Renal pelvis (tissue), 12 donors: Measurements from ENCODE around the gene PTCRA. TPM values are rescaled to one million over a fixed set of nuclear protein-coding genes. Genes with fewer than 3 reads are reported as not detected.
"Not testable (repeated sequence)": the region's sequence is repeated elsewhere in the genome, so short reads cannot be mapped to it uniquely, and the experiment has no call there.

Source experiments
- DNase-seq: peaks from one replicate; pipeline ENCODE4 v3.0.0-alpha.2; 2013
- long read RNA-seq, 16 experiments: transcript quantifications; one replicate each; lab custom pipeline, GENCODE V29; 2026
- polyA plus RNA-seq, 3 donors: library from polyadenylated mRNA; unstranded; fragments of 120-200 nt; gene quantifications; one replicate each; pipeline ENCODE4 v1.2.1, GENCODE V29; 2013; ENCODE audit not compliant: insufficient read length in 3 of 3

The PTCRA gene
- under 1 TPM; 0.23 to 0.48 (median 0.41) TPM for polyA plus RNA-seq
- long read RNA-seq, donor 1 = 0 reads
- long read RNA-seq, donor 2 = 0 reads
- long read RNA-seq, donor 3 = 0 reads
- long read RNA-seq, donor 4 = 0 reads
- long read RNA-seq, donor 5 = 0 reads
- long read RNA-seq, donor 6 = 0 reads
- long read RNA-seq, donor 7 = 0 reads
- long read RNA-seq, donor 8 = 0 reads
- long read RNA-seq, donor 9 = 0 reads
- long read RNA-seq, donor 10 = 0 reads
- long read RNA-seq, donor 11 = 0 reads
- long read RNA-seq, donor 12 = 0 reads
- long read RNA-seq, donor 13 = 0 reads
- long read RNA-seq, donor 14 = 0 reads
- long read RNA-seq, donor 15 = 0 reads
- long read RNA-seq, donor 16 = 0 reads

DNA sequence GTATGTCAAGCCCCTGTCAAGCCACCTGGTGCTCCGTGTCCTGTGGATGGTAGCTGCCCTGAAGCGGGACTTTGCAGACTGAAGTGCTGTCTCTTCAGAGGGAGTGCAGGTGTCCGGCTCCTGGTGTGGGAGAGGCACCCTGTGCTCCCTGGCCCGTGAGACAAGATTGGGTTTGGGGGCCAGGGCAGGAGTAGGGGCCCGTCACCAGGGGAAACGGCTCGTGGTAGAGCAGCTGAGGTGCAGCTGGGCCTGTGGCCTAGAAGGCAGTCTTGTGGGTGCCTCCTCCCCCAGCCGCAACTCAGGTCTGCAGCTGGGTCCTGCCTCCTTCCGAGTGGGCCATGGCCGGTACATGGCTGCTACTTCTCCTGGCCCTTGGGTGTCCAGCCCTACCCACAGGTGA is at the start of gene PTCRA:
Gene PTCRA, plus strand, starts transcription at position 322 of the 400 bp plus-strand sequence. Its CDS starts 17 bp downstream, at position 339.
- no peak for DNase-seq

DNA sequence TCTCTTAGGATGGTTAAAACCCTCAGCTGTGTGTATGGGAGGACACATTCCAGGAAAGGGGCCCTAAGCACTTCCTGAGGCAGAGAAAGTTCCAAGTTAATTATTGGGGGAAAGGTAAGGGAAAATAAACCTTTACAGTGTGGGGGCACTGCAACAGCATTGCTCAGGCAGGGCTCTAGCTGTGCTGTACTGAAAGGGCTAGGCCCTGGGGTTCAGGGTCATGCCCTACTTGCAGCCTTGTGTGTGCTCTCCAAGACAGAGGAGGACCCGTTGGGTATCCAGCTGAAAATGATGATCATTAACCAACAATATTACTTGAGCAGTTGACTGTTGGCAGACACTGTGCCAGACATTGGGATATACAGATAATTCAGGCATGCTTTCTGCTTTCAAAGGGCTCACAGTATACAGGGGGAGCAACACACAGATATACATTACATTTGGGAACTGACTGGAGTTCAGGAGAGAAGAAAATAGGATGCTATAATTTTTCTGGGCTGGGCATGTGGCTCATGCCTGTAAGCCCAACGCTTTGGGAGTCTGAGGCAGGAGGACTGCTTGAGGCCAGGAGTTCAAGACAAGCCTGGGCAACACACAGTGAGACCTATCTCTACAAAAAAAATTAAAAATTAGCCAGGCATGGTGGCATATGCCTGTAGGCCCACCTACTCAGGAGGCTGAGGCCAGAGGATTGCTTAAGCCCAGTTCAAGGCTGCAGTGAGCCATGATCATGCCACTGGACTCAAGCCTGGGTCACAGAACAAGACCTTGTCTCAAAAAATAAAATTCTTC is 45.5 kb upstream of the PTCRA start:
- no peak for DNase-seq

DNA sequence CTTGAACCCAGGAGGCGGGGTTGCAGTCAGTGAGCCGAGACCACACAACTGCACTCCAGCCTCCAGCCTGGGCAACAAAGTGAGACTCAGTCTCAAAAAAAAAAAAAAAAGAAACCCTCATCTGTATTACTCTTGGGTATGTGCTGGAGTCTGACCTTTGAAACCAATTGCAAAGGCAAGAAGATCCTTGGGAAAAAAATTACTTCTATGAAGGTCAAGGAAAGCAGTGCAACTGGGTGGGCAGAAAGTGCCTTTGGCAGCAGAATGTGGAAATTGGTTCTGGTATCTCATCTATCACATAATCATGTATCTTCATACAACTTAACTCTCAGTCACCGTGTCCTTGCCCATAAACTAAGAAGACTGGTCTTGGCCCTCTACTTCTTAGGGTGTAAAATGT is 44.1 kb upstream of the PTCRA start:
- DNase-seq = no peak

- DNase-seq = no peak
Observed at GRCh38 chr6:42873313-42873712, 42.5 kb upstream of the PTCRA start.

DNA sequence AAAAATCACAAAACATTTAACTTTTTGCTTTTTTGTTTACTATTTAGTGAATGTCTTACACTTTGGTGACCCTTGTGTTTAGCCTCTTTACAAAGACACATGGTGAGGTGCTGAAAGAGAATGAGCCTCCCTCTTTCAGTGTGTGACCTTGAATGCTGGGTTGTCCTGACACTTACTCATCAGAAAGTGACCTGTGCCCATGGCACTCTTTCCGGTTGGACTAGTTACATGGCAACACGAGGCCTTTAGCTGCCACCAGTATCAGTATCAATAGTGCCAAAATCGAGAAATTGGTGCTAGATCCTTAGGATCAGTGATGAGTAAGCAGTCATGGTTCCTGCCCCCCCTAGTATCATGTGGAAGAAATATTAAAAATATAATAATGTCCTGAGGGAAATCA is 38.2 kb upstream of the PTCRA start:
- DNase-seq = no peak

- peak; percentile 86 for DNase-seq
Observed at GRCh38 chr6:42879372-42880239, 36.2 kb upstream of the PTCRA start, which contains the start of gene RPL7L1. Gene RPL7L1 (plus strand): TSS chr6:42879616. CDS start chr6:42879911, 295 bp downstream.

DNA sequence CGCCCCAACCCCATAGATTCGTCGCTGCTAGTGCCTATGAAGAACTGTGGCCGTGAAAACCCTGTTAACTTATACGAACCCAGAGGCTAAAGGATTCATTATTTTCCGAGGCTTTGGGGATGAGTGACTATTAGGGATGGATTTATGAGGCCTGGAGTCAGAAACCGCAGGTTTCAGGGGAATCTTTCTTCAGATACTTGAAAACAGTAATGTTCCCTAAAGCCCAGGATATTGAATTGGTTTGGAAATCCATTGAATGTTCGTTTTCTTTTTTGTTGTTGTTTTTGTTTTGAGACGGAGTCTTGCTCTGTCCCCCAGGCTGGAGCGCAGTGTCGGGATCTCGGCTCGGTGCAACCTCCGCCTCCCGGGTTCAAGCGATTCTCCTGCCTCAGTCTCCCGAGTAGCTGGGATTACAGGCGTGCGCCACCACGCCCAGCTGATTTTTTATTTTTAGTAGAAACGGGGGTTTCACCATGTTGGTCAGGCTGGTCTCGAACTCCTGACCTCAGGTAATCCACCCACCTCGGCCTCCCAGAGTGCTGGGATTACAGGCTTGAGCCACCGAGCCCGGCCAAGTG is 35.5 kb upstream of the PTCRA start:
- DNase-seq = not testable (repeated sequence)

GRCh38 chr6:42880871-42881270 is 35.0 kb upstream of the PTCRA start:
- not testable (repeated sequence) for DNase-seq

- no peak for DNase-seq
Observed at GRCh38 chr6:42885702-42886101, 30.2 kb upstream of the PTCRA start.

DNA sequence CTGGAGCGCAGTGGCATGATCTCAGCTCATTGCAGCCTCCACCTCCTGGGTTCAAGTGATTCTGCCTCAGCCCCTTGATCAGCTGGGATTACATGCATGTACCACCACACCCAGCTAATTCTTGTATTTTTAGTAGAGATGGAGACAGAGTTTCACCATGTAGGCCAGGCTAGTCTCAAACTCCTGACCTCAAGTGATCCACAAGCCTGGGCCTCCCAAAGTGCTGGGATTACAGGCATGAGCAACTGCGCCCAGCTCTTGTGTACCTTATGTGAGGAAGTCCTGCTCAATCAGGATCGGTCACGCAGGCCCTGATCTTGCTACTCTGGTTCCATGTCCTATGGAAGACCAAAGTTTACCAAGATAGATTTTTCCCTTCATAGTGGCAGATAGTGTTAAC is 27.7 kb upstream of the PTCRA start:
- DNase-seq = not testable (repeated sequence)

DNA sequence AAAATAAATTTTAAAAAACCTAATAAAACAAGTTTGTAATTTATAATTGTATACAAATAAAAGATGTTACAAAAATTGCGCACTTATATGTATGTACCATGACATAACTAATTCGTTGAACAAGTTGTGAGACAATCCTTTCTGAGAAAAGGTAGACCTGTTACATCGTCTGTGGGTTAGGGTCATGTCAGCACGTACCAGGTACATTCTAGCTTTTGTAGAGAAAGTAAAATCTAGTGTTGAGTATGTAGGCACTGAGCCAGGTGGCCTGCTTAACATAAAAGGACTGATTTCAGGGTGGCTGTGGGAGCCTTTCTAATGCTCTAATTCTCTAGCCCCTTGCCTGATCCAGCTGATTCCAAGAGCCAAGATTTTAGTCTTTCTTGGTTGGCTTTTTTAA is 26.0 kb upstream of the PTCRA start:
- no peak for DNase-seq

GRCh38 chr6:42890311-42891198 is 25.3 kb upstream of the PTCRA start:
- DNase-seq = peak; percentile 95

DNA sequence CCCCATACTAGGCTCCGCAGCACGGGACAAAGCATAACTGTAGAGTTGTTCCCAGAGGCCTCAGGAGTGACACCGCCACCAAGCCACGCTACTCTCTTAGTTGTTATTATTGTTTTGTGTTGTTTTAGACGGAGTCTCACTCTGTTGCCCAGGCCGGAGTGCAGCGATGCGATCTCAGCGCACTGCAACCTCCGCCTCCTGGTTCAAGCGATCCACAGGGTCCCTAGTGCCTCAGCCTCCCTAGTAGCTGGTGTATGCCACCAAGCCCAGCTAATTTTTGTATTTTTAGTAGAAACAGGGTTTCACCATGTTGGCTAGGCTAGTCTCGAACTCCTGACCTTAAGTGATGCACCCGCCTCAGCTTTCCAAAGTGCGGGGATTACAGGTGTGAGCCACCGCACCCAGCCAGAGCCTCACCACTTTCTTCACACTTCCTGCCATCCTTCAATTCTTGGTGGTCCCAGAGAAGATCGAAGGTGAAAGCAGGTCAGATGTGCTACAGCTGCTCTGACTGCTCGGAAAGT is 24.6 kb upstream of the PTCRA start:
- DNase-seq = no peak

DNA sequence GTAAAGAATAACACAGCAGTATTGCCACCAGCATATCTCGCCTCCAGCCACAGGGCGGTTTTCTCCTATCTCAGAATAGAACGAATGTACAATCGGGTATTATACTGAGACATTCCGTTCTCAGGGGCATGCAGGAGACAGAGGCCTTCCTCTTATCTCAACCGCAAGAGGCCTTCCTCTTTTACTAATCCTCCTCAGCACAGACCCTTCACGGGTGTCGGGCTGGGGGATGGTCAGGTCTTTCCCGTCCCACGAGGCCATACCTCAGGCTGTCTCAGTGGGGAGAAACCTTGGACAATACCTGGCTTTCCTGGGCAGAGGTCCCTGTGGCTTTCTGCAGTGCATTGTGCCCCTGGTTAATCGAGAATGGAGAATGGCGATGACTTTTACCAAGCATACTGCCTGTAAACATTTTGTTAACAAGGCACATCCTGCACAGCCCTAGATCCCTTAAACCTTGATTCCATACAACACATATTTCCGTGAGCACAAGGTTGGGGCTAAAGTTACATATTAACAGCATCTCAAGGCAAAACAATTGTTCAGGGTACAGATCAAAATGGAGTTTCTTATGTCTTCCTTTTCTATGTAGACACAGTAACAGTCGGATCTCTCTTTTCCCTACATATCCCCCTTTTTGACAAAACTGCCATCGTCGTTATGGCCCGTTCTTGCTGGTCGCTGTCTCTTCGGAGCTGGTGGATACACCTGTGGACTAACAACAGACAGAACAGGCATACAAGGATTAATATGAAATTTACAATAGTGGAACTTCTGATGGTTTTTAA is 21.6 kb upstream of the PTCRA start:
- not testable (repeated sequence) for DNase-seq

DNA sequence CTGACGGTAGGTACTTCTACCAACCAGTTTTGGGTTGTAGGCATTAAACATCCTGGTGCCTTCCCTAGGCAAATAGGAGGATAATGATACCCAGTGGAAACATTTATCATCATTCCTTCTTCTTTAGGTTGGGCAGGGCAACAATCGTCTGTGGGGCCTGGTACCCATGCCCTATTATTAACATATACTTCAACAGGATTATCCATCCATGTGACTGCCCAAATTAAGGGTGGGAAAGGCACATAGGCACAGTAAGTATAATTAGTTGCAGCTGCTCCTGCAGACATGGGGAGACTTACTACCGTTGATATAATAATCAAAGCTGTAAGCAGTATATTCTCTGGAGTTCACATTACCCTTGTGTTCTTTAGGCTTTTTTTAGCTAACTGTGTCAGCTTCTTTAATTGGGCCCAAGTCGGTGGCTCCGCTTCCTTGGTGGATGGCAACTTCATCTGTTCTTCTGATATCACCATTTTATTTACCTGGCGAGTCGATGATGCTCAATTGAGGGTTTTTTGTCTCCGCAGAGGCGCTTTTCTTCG is 19.6 kb upstream of the PTCRA start:
- no peak for DNase-seq

- peak; percentile 66 for DNase-seq
Observed at GRCh38 chr6:42898891-42899361, 16.9 kb upstream of the PTCRA start.

DNA sequence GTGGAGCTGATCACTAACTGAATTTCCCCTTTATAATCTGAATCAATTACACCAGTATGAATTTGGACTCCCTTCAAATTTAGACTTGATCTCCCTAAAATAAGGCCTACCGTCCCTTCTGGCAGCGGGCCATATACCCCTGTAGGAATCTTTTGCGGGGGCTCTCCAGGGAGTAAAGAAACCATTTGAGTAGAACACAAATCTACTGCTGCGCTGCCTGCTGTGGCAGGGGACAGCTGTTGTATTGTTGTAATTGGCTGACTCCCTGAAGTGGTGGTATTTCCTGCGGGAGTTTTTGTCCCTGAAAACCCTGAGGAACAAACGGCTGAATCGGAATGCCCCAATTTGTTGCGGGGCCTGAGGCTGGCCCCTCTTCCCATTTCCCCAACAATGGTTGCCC is 16.0 kb upstream of the PTCRA start:
- peak; percentile 57 for DNase-seq

- peak; percentile 84 for DNase-seq
Observed at GRCh38 chr6:42901538-42901957, 14.3 kb upstream of the PTCRA start.
